GM23338 (cell line): Measurements from ENCODE around the gene RORC. TPM values are rescaled to one million over a fixed set of nuclear protein-coding genes. Genes with fewer than 3 reads are reported as not detected.

Source experiments
- ATAC-seq: fragments of 200-7000 bp; cut with Tn5 transposase; 3 replicates; pipeline ENCODE4 v1.9.1; 2020
- DNase-seq: peaks from one replicate; pipeline ENCODE4 v3.0.0-alpha.2; 2015; ENCODE audit warnings: low spot score
- H2AFZ ChIP-seq: fragments of 200-600 bp; sonication (generic); 2 replicates; pipeline ENCODE4 v1.8.0; 2016; ENCODE audit warnings: antibody characterized with exemption, mild to moderate bottlenecking, moderate library complexity
- H3F3A ChIP-seq: fragments of 200-600 bp; sonication (generic); replicated peaks from 2 replicates; pipeline ENCODE4 v1.8.0; 2017; ENCODE audit warnings: antibody characterized with exemption, mixed run types, low read depth
- H3K27ac ChIP-seq: fragments of 200-600 bp; sonication (generic); 2 replicates; pipeline ENCODE4 v1.6.1; 2016; ENCODE audit warnings: low read depth
- H3K27me3 ChIP-seq: fragments of 200-600 bp; sonication (generic); 2 replicates; pipeline ENCODE4 v1.8.0; 2016; ENCODE audit warnings: mild to moderate bottlenecking, mixed run types, moderate library complexity; ENCODE audit not compliant: insufficient read depth
- H3K36me3 ChIP-seq: fragments of 200-600 bp; sonication (generic); 2 replicates; pipeline ENCODE4 v1.8.0; 2016; ENCODE audit warnings: mild to moderate bottlenecking; ENCODE audit not compliant: insufficient read depth
- H3K4me1 ChIP-seq: fragments of 200-600 bp; sonication (generic); 2 replicates; pipeline ENCODE4 v1.8.0; 2016; ENCODE audit warnings: mild to moderate bottlenecking, moderate library complexity; ENCODE audit not compliant: insufficient read depth
- H3K4me2 ChIP-seq: fragments of 200-600 bp; sonication (generic); 2 replicates; pipeline ENCODE4 v1.7.1; 2017; ENCODE audit warnings: mixed run types
- H3K4me3 ChIP-seq: fragments of 200-600 bp; sonication (generic); 2 replicates; pipeline ENCODE4 v1.6.1; 2016; ENCODE audit warnings: mixed run types
- H3K79me2 ChIP-seq: fragments of 200-600 bp; sonication (generic); replicated peaks from 2 replicates; pipeline ENCODE4 v1.8.0; 2017; ENCODE audit warnings: mild to moderate bottlenecking; ENCODE audit not compliant: insufficient read depth
- H3K9me2 ChIP-seq: fragments of 200-600 bp; sonication (generic); 2 replicates; pipeline ENCODE4 v1.8.0; 2017; ENCODE audit not compliant: insufficient read depth
- H4K20me1 ChIP-seq: fragments of 200-600 bp; sonication (generic); replicated peaks from 2 replicates; pipeline ENCODE4 v1.8.0; 2017; ENCODE audit warnings: mild to moderate bottlenecking; ENCODE audit not compliant: insufficient read depth
- H3K27ac Mint-ChIP-seq: 2 replicates; pipeline ENCODE4 v1.8.0; 2020; ENCODE audit warnings: inconsistent platforms, mild to moderate bottlenecking, moderate library complexity, mixed read lengths
- H3K27me3 Mint-ChIP-seq: 3 replicates; pipeline ENCODE4 v1.8.0; 2022; ENCODE audit warnings: low read depth, mild to moderate bottlenecking, moderate library complexity, mixed read lengths, inconsistent platforms; ENCODE audit not compliant: insufficient read depth, poor library complexity
- H3K36me3 Mint-ChIP-seq: 3 replicates; pipeline ENCODE4 v1.8.0; 2021; ENCODE audit warnings: low read depth, mild to moderate bottlenecking, inconsistent platforms, moderate library complexity, mixed read lengths
- H3K4me1 Mint-ChIP-seq: 3 replicates; pipeline ENCODE4 v1.8.0; 2020; ENCODE audit warnings: mild to moderate bottlenecking, inconsistent platforms, mixed read lengths
- H3K4me3 Mint-ChIP-seq: 3 replicates; pipeline ENCODE4 v1.8.0; 2021; ENCODE audit warnings: moderate library complexity, mild to moderate bottlenecking, inconsistent platforms, mixed read lengths
- H3K9me3 Mint-ChIP-seq: 3 replicates; pipeline ENCODE4 v1.8.0; 2020; ENCODE audit warnings: moderate library complexity, mild to moderate bottlenecking, inconsistent platforms, mixed read lengths
- EZH2phosphoT487 ChIP-seq: fragments of 200-600 bp; sonication (generic); IDR thresholded peaks from one replicate; pipeline ENCODE4 v1.8.1; 2018; ENCODE audit warnings: antibody characterized with exemption; ENCODE audit not compliant: unreplicated experiment
- NANOG ChIP-seq: IDR thresholded peaks from 2 replicates; pipeline ENCODE4 v1.6.1; 2016; ENCODE audit warnings: antibody characterized with exemption, borderline replicate concordance
- ZNF114 ChIP-seq: fragments of 250-450 bp; sonication (Bioruptor Pico); IDR thresholded peaks from 2 replicates; pipeline ENCODE4 v1.5.0; 2020; ENCODE audit warnings: mild to moderate bottlenecking, moderate library complexity
- polyA plus RNA-seq: library from polyadenylated mRNA; unstranded; fragments of >200 nt; fragmentation: Nextera tagmentation; extraction: Ambion mirVana; gene quantifications from 2 replicates; pipeline ENCODE4 v1.2.1, GENCODE V29; 2016
- total RNA-seq: library from RNA; depleted of rRNA; stranded (reverse); fragments of >200 nt; shearing (Covaris generic); gene quantifications from 2 replicates; pipeline ENCODE4 v1.2.3, GENCODE V29; 2014
- TF ChIP-seq, protein P1 (sequence below): fragments of 250-450 bp; sonication (Bioruptor Pico); IDR thresholded peaks from 2 replicates; pipeline ENCODE4 v1.5.0; 2020; ENCODE audit warnings: mild to moderate bottlenecking, moderate library complexity
- TF ChIP-seq, protein P2 (sequence below), 2 experiments: fragments of 200-600 bp in 1 of 2; sonication (generic) in 1 of 2; conservative IDR thresholded peaks; 2 replicates each; pipeline versions ENCODE4 v1.5.1 to v1.6.1; 2016 to 2017; ENCODE audit warnings: antibody characterized with exemption in 2 of 2, low read depth in 2 of 2, mild to moderate bottlenecking in 2 of 2, moderate library complexity in 1 of 2

The RORC gene
- total and polyA plus RNA-seq, 2 experiments from 2014 or later: 0.29 to 0.97 TPM

DNA sequence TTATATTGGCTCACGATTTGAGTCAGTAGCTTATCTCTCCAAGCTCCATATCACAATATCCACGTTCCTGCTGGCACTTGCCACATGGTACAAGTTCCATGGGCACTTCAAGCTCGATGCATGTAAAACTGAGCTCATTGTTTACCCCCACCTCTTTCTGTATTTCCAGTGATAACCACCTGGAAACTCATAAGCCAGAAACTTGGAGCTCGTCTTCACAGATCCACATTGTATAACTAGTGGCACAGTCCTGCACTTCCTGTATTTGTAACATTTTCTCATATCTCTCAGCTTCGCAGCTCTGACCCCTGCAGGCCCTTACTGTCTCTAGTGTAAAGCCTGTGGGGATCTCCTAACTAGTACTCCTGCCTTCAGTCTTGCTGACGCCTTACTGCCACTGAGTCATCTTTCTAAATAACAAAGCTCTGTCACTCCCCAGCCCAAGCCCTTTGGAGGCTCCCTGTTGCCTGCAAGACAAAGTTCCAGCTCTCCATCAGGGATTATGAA, 14.5 kb upstream of the RORC start:
- H3K27ac ChIP-seq: no peak overlapping the region
- H3K9me3 Mint-ChIP-seq: no peaks in the 10 kb centered on the region
- H3K4me1 ChIP-seq: 0 out of 2 replicates have a peak, but pooled peaks cover 4% of the 10 kb centered on the region
- H3K4me3 Mint-ChIP-seq: no peak overlapping the region
- peak overlapping the region; percentile 20; the same call in 1 of the 2 replicates for H3K4me2 ChIP-seq
- peak; percentile 90 for ATAC-seq
- TF ChIP-seq, protein P1, sequence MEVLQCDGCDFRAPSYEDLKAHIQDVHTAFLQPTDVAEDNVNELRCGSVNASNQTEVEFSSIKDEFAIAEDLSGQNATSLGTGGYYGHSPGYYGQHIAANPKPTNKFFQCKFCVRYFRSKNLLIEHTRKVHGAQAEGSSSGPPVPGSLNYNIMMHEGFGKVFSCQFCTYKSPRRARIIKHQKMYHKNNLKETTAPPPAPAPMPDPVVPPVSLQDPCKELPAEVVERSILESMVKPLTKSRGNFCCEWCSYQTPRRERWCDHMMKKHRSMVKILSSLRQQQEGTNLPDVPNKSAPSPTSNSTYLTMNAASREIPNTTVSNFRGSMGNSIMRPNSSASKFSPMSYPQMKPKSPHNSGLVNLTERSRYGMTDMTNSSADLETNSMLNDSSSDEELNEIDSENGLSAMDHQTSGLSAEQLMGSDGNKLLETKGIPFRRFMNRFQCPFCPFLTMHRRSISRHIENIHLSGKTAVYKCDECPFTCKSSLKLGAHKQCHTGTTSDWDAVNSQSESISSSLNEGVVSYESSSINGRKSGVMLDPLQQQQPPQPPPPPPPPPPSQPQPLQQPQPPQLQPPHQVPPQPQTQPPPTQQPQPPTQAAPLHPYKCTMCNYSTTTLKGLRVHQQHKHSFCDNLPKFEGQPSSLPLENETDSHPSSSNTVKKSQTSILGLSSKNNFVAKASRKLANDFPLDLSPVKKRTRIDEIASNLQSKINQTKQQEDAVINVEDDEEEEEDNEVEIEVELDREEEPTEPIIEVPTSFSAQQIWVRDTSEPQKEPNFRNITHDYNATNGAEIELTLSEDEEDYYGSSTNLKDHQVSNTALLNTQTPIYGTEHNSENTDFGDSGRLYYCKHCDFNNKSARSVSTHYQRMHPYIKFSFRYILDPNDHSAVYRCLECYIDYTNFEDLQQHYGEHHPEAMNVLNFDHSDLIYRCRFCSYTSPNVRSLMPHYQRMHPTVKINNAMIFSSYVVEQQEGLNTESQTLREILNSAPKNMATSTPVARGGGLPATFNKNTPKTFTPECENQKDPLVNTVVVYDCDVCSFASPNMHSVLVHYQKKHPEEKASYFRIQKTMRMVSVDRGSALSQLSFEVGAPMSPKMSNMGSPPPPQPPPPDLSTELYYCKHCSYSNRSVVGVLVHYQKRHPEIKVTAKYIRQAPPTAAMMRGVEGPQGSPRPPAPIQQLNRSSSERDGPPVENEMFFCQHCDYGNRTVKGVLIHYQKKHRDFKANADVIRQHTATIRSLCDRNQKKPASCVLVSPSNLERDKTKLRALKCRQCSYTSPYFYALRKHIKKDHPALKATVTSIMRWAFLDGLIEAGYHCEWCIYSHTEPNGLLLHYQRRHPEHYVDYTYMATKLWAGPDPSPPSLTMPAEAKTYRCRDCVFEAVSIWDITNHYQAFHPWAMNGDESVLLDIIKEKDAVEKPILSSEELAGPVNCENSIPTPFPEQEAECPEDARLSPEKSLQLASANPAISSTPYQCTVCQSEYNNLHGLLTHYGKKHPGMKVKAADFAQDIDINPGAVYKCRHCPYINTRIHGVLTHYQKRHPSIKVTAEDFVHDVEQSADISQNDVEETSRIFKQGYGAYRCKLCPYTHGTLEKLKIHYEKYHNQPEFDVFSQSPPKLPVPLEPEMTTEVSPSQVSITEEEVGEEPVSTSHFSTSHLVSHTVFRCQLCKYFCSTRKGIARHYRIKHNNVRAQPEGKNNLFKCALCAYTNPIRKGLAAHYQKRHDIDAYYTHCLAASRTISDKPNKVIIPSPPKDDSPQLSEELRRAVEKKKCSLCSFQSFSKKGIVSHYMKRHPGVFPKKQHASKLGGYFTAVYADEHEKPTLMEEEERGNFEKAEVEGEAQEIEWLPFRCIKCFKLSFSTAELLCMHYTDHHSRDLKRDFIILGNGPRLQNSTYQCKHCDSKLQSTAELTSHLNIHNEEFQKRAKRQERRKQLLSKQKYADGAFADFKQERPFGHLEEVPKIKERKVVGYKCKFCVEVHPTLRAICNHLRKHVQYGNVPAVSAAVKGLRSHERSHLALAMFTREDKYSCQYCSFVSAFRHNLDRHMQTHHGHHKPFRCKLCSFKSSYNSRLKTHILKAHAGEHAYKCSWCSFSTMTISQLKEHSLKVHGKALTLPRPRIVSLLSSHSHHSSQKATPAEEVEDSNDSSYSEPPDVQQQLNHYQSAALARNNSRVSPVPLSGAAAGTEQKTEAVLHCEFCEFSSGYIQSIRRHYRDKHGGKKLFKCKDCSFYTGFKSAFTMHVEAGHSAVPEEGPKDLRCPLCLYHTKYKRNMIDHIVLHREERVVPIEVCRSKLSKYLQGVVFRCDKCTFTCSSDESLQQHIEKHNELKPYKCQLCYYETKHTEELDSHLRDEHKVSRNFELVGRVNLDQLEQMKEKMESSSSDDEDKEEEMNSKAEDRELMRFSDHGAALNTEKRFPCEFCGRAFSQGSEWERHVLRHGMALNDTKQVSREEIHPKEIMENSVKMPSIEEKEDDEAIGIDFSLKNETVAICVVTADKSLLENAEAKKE (CRISPR knock-in tag): no peak
- TF ChIP-seq, protein P2, sequence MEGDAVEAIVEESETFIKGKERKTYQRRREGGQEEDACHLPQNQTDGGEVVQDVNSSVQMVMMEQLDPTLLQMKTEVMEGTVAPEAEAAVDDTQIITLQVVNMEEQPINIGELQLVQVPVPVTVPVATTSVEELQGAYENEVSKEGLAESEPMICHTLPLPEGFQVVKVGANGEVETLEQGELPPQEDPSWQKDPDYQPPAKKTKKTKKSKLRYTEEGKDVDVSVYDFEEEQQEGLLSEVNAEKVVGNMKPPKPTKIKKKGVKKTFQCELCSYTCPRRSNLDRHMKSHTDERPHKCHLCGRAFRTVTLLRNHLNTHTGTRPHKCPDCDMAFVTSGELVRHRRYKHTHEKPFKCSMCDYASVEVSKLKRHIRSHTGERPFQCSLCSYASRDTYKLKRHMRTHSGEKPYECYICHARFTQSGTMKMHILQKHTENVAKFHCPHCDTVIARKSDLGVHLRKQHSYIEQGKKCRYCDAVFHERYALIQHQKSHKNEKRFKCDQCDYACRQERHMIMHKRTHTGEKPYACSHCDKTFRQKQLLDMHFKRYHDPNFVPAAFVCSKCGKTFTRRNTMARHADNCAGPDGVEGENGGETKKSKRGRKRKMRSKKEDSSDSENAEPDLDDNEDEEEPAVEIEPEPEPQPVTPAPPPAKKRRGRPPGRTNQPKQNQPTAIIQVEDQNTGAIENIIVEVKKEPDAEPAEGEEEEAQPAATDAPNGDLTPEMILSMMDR (conservative IDR thresholded peaks at IDR 0.05; ENCODE audit: low read depth in 2 of 2): no peak
- TF ChIP-seq EZH2phosphoT487 (no peak), NANOG (no peak), ZNF114 (CRISPR knock-in tag) (no peak)
- H3K36me3 Mint-ChIP-seq: no peaks in the 10 kb centered on the region; the same call in 2 of the 3 replicates
- H3K4me3 ChIP-seq: no peak overlapping the region
- H3K36me3 ChIP-seq: no peaks in the 10 kb centered on the region
- no peaks in the 10 kb centered on the region for H3K9me2 ChIP-seq
- H3K27ac Mint-ChIP-seq: no peak overlapping the region; the same call in 1 of the 2 replicates
- H3K79me2 ChIP-seq: no peaks in the 10 kb centered on the region
- peaks cover 10% of the 10 kb centered on the region for H3K27me3 ChIP-seq
- peaks cover 14% of the 10 kb centered on the region for H3K4me1 Mint-ChIP-seq
- peaks cover 7% of the 10 kb centered on the region for H3K27me3 Mint-ChIP-seq
- DNase-seq: peak; percentile 33
- H4K20me1 ChIP-seq: no peaks in the 10 kb centered on the region
- no peak overlapping the region for H2AFZ ChIP-seq
- H3F3A ChIP-seq: no peaks in the 10 kb centered on the region
